ENCODE data around the gene SLFN11.
"Not testable (repeated sequence)": the region's sequence is repeated elsewhere in the genome, so short reads cannot be mapped to it uniquely, and the experiment has no call there.

SLFN11 gene

GRCh38 chr17:35350493-35350892 lies 22.9 kb downstream of the SLFN11 start:
- DNase-seq = no peak

- DNase-seq = no peak
Observed at GRCh38 chr17:35345926-35346771, 27.3 kb downstream of the SLFN11 start.

GRCh38 chr17:35345445-35345925 lies 27.9 kb downstream of the SLFN11 start:
- DNase-seq = no peak

GRCh38 chr17:35344262-35344661 lies 29.2 kb downstream of the SLFN11 start:
- DNase-seq = no peak

GRCh38 chr17:35342276-35342675 lies 31.1 kb downstream of the SLFN11 start:
- no peak for DNase-seq

GRCh38 chr17:35341411-35341992 lies 31.9 kb downstream of the SLFN11 start:
- no peak for DNase-seq

- DNase-seq = no peak
Observed at GRCh38 chr17:35338230-35338629, 35.2 kb downstream of the SLFN11 start.

GRCh38 chr17:35337364-35337763 lies 36.1 kb downstream of the SLFN11 start:
- DNase-seq = no peak

GRCh38 chr17:35333578-35333977 lies 39.8 kb downstream of the SLFN11 start:
- not testable (repeated sequence) for DNase-seq

- no peak for DNase-seq
Observed at GRCh38 chr17:35322749-35323148, 50.7 kb downstream of the SLFN11 start.

- no peak for DNase-seq
Observed at GRCh38 chr17:35315971-35316370, 57.5 kb downstream of the SLFN11 start.

GRCh38 chr17:35315283-35315682 lies 58.1 kb downstream of the SLFN11 start:
- DNase-seq = no peak

GRCh38 chr17:35314415-35315216 lies 58.8 kb downstream of the SLFN11 start:
- DNase-seq = no peak

- no peak for DNase-seq
Observed at GRCh38 chr17:35313875-35314409, 59.5 kb downstream of the SLFN11 start.

GRCh38 chr17:35312790-35313711 lies 60.4 kb downstream of the SLFN11 start:
- peak; percentile 71 for DNase-seq

GRCh38 chr17:35312346-35312745 lies 61.1 kb downstream of the SLFN11 start:
- no peak for DNase-seq

GRCh38 chr17:35309345-35309744 lies 64.1 kb downstream of the SLFN11 start:
- not testable (repeated sequence) for DNase-seq
